ENCODE data around the gene CD27.
A peak's percentile ranks its signal among the peaks of the same experiment; 100 is the strongest.
"Not testable (repeated sequence)": the region's sequence is repeated elsewhere in the genome, so short reads cannot be mapped to it uniquely, and the experiment has no call there.

The CD27 gene

GRCh38 chr12:6425590-6426531 lies 18.9 kb upstream of the CD27 start:
- Mint-ChIP-seq H3K36me3 (ENCODE audit: insufficient read depth) (peaks cover 16% of the 10 kb centered on the region), H3K9me3 (no peaks in the 10 kb centered on the region), H3K4me1 (ENCODE audit: low read depth in 2 of 2) (peaks cover 32 to 39% of the 10 kb centered on the region in 2 donors), H3K4me3 (peak overlapping the region in 1 of 2 donors; percentile 40), H3K27ac (peak overlapping the region; percentile 96 to 99), H3K27me3 (no peaks in the 10 kb centered on the region)
- DNase-seq (peak in 1 of 3 experiments; percentile 21), ATAC-seq (replicated peaks) (no peak)

GRCh38 chr12:6426882-6427671 lies 17.7 kb upstream of the CD27 start:
- Mint-ChIP-seq H3K4me1 (ENCODE audit: low read depth in 2 of 2) (peaks cover 33 to 42% of the 10 kb centered on the region in 2 donors), H3K4me3 (peak overlapping the region; percentile 69 to 78)

GRCh38 chr12:6427796-6428195 lies 17.0 kb upstream of the CD27 start:
- not testable (repeated sequence) for H3K9me3 Mint-ChIP-seq; ATAC-seq (replicated peaks); H3K27me3 Mint-ChIP-seq; DNase-seq
- Mint-ChIP-seq H3K4me1 (ENCODE audit: low read depth in 2 of 2) (peaks cover 36 to 48% of the 10 kb centered on the region in 2 donors), H3K36me3 (ENCODE audit: insufficient read depth) (peaks cover 16% of the 10 kb centered on the region), H3K27ac (peak overlapping the region; percentile 96 to 99), H3K4me3 (peak overlapping the region; percentile 69 to 78)

More at GRCh38 chr12:6426882-6427671, 17.7 kb upstream of the CD27 start:
- Mint-ChIP-seq H3K27me3 (no peaks in the 10 kb centered on the region), H3K36me3 (ENCODE audit: insufficient read depth) (peaks cover 16% of the 10 kb centered on the region), H3K27ac (peak overlapping the region; percentile 96 to 99), H3K9me3 (no peaks in the 10 kb centered on the region)
- DNase-seq (peak; percentile 58 to 72 (median 59)), ATAC-seq (replicated peaks) (peak; percentile 79)

GRCh38 chr12:6428326-6428725 lies 16.4 kb upstream of the CD27 start:
- H3K4me1 Mint-ChIP-seq (ENCODE audit: low read depth in 2 of 2), result peaks cover 35 to 51% of the 10 kb centered on the region in 2 donors
- ATAC-seq (replicated peaks), result no peak
- DNase-seq, result no peak
- no peak overlapping the region for H3K4me3 Mint-ChIP-seq
- H3K36me3 Mint-ChIP-seq (ENCODE audit: insufficient read depth), result peaks cover 16% of the 10 kb centered on the region
- peak overlapping the region in 1 of 2 donors; percentile 99 for H3K27ac Mint-ChIP-seq
- no peaks in the 10 kb centered on the region for H3K27me3 Mint-ChIP-seq
- H3K9me3 Mint-ChIP-seq, result no peaks in the 10 kb centered on the region

GRCh38 chr12:6430124-6430989 lies 14.4 kb upstream of the CD27 start:
- peak overlapping the region; percentile 49 to 90 for H3K27ac Mint-ChIP-seq
- DNase-seq, result no peak

GRCh38 chr12:6432991-6433390 lies 11.8 kb upstream of the CD27 start:
- ATAC-seq (replicated peaks) (peak; percentile 88), DNase-seq (no peak)
- no peaks in the 10 kb centered on the region for H3K9me3 Mint-ChIP-seq
- peaks cover 16 to 40% of the 10 kb centered on the region in 2 donors for H3K4me1 Mint-ChIP-seq (ENCODE audit: low read depth in 2 of 2)
- H3K4me3 Mint-ChIP-seq, result peak overlapping the region in 1 of 2 donors; percentile 60
- H3K36me3 Mint-ChIP-seq (ENCODE audit: insufficient read depth), result no peaks in the 10 kb centered on the region
- peak overlapping the region in 1 of 2 donors; percentile 95 for H3K27ac Mint-ChIP-seq
- no peaks in the 10 kb centered on the region for H3K27me3 Mint-ChIP-seq

More at GRCh38 chr12:6430124-6430989, 14.4 kb upstream of the CD27 start:
- no peak for ATAC-seq (replicated peaks)
- Mint-ChIP-seq H3K4me3 (peak overlapping the region; percentile 51 to 55), H3K36me3 (ENCODE audit: insufficient read depth) (peaks cover 11% of the 10 kb centered on the region), H3K27me3 (no peaks in the 10 kb centered on the region), H3K4me1 (ENCODE audit: low read depth in 2 of 2) (peaks cover 32 to 59% of the 10 kb centered on the region in 2 donors), H3K9me3 (no peaks in the 10 kb centered on the region)

- peak; percentile 65 for ATAC-seq (replicated peaks)
- Mint-ChIP-seq H3K27me3 (no peaks in the 10 kb centered on the region), H3K9me3 (no peaks in the 10 kb centered on the region), H3K4me1 (ENCODE audit: low read depth in 2 of 2) (peaks cover 16 to 40% of the 10 kb centered on the region in 2 donors), H3K36me3 (ENCODE audit: insufficient read depth) (no peaks in the 10 kb centered on the region), H3K27ac (peak overlapping the region in 1 of 2 donors; percentile 95), H3K4me3 (peak overlapping the region; percentile 56 to 67)
- no peak for DNase-seq
These were observed 10.3 kb upstream of the CD27 start for GRCh38 chr12:6434205-6435140.

- no peak overlapping the region for H3K27ac Mint-ChIP-seq
- no peaks in the 10 kb centered on the region for H3K9me3 Mint-ChIP-seq
- no peak for DNase-seq
- no peaks in the 10 kb centered on the region for H3K36me3 Mint-ChIP-seq (ENCODE audit: insufficient read depth)
- peaks cover 8 to 32% of the 10 kb centered on the region in 2 donors for H3K4me1 Mint-ChIP-seq (ENCODE audit: low read depth in 2 of 2)
- H3K4me3 Mint-ChIP-seq, result no peak overlapping the region
- H3K27me3 Mint-ChIP-seq, result no peaks in the 10 kb centered on the region
- ATAC-seq (replicated peaks), result no peak
These were observed 8.6 kb upstream of the CD27 start for GRCh38 chr12:6435961-6436715.

- H3K36me3 Mint-ChIP-seq (ENCODE audit: insufficient read depth), result no peaks in the 10 kb centered on the region
- H3K27me3 Mint-ChIP-seq, result no peaks in the 10 kb centered on the region
- no peak for DNase-seq
- no peaks in the 10 kb centered on the region for H3K9me3 Mint-ChIP-seq
- no peak overlapping the region for H3K4me3 Mint-ChIP-seq
- H3K4me1 Mint-ChIP-seq (ENCODE audit: low read depth in 2 of 2), result peaks cover 7 to 33% of the 10 kb centered on the region in 2 donors
- ATAC-seq (replicated peaks), result no peak
- no peak overlapping the region for H3K27ac Mint-ChIP-seq
These were observed 7.2 kb upstream of the CD27 start for GRCh38 chr12:6437586-6437985.

- Mint-ChIP-seq H3K36me3 (ENCODE audit: insufficient read depth) (peaks cover under 1% of the 10 kb centered on the region), H3K27me3 (no peaks in the 10 kb centered on the region), H3K9me3 (no peaks in the 10 kb centered on the region), H3K4me1 (ENCODE audit: low read depth in 2 of 2) (peaks cover 9 to 29% of the 10 kb centered on the region in 2 donors), H3K4me3 (no peak overlapping the region), H3K27ac (no peak overlapping the region)
- no peak for DNase-seq
- ATAC-seq (replicated peaks), result no peak
These were observed 6.4 kb upstream of the CD27 start for GRCh38 chr12:6438345-6438744.

GRCh38 chr12:6440391-6440790 lies 4.4 kb upstream of the CD27 start:
- H3K4me1 Mint-ChIP-seq (ENCODE audit: low read depth in 2 of 2), result peaks cover 19 to 27% of the 10 kb centered on the region in 2 donors
- peak overlapping the region in 1 of 2 donors; percentile 83 for H3K27ac Mint-ChIP-seq
- no peak for DNase-seq
- H3K36me3 Mint-ChIP-seq (ENCODE audit: insufficient read depth), result peaks cover 11% of the 10 kb centered on the region
- peak overlapping the region in 1 of 2 donors; percentile 38 for H3K4me3 Mint-ChIP-seq
- H3K27me3 Mint-ChIP-seq, result no peaks in the 10 kb centered on the region
- no peaks in the 10 kb centered on the region for H3K9me3 Mint-ChIP-seq
- ATAC-seq (replicated peaks), result no peak

Measured in effector memory CD8-positive, alpha-beta T cell (primary cell).